HepG2 (cell line): Measurements from ENCODE around the gene TMC2. TPM values are rescaled to one million over a fixed set of nuclear protein-coding genes. Genes with fewer than 3 reads are reported as not detected.
A peak's percentile ranks its signal among the peaks of the same experiment; 100 is the strongest.

Experiments
- AFF4 ChIP-seq: sonication (generic); formaldehyde crosslinking; IDR thresholded peaks from 2 replicates; pipeline ENCODE4 v1.4.0; 2020; ENCODE audit warnings: missing genetic modification reagents
- ATF5 ChIP-seq: sonication (generic); formaldehyde crosslinking; IDR thresholded peaks from 2 replicates; pipeline ENCODE4 v1.4.0; 2020; ENCODE audit warnings: mild to moderate bottlenecking, low read depth, missing genetic modification reagents
- CCDC6 ChIP-seq: sonication (generic); formaldehyde crosslinking; IDR thresholded peaks from 2 replicates; pipeline ENCODE4 v1.8.1; 2022; ENCODE audit warnings: mild to moderate bottlenecking, missing genetic modification reagents, moderate library complexity
- EZH2 ChIP-seq: conservative IDR thresholded peaks from 2 replicates; pipeline ENCODE4 v1.6.1; 2012; ENCODE audit warnings: mild to moderate bottlenecking, low read depth, low read length, moderate library complexity
- KAT8 ChIP-seq: IDR thresholded peaks from 2 replicates; pipeline ENCODE4 v1.6.1; 2016; ENCODE audit warnings: missing genetic modification reagents, missing compliant biosample characterization
- LBX2 ChIP-seq: sonication (generic); formaldehyde crosslinking; IDR thresholded peaks from 2 replicates; pipeline ENCODE4 v1.5.0; 2020; ENCODE audit warnings: missing genetic modification reagents, mild to moderate bottlenecking, borderline replicate concordance
- MLLT10 ChIP-seq: sonication (generic); formaldehyde crosslinking; IDR thresholded peaks from 2 replicates; pipeline ENCODE4 v1.4.0; 2020; ENCODE audit warnings: missing genetic modification reagents
- PRDM4 ChIP-seq: sonication (generic); formaldehyde crosslinking; IDR thresholded peaks from 2 replicates; pipeline ENCODE4 v1.9.0; 2021; ENCODE audit warnings: missing genetic modification reagents, borderline replicate concordance
- RARA ChIP-seq: IDR thresholded peaks from 2 replicates; pipeline ENCODE4 v1.6.1; 2016; ENCODE audit warnings: missing genetic modification reagents, missing compliant biosample characterization
- RNF2 ChIP-seq: fragments of 450-650 bp; conservative IDR thresholded peaks from 2 replicates; pipeline ENCODE4 v1.6.1; 2016; ENCODE audit warnings: low read depth
- SIX1 ChIP-seq: sonication (generic); formaldehyde crosslinking; IDR thresholded peaks from 2 replicates; pipeline ENCODE4 v1.4.0; 2020; ENCODE audit warnings: missing genetic modification reagents, borderline replicate concordance
- SYNCRIP ChIP-seq: fragments of 200-400 bp; formaldehyde crosslinking; IDR thresholded peaks from 2 replicates; pipeline ENCODE4 v1.6.1; 2018; ENCODE audit warnings: mild to moderate bottlenecking, low read depth, low read length; ENCODE audit not compliant: insufficient read depth
- THAP11 ChIP-seq: IDR thresholded peaks from 2 replicates; pipeline ENCODE4 v1.6.1; 2016; ENCODE audit warnings: missing biosample characterization, missing genetic modification reagents
- THAP7 ChIP-seq: sonication (generic); formaldehyde crosslinking; IDR thresholded peaks from 2 replicates; pipeline ENCODE4 v1.8.1; 2023; ENCODE audit warnings: mild to moderate bottlenecking, missing genetic modification reagents
- ZNF180 ChIP-seq: sonication (generic); formaldehyde crosslinking; IDR thresholded peaks from 2 replicates; pipeline ENCODE4 v1.4.0; 2020; ENCODE audit warnings: low read depth, missing genetic modification reagents, borderline replicate concordance
- ZNF253 ChIP-seq: sonication (generic); formaldehyde crosslinking; IDR thresholded peaks from 2 replicates; pipeline ENCODE4 v1.8.0; 2022; ENCODE audit warnings: mild to moderate bottlenecking, missing genetic modification reagents, borderline replicate concordance
- ZZZ3 ChIP-seq: sonication (generic); formaldehyde crosslinking; IDR thresholded peaks from 2 replicates; pipeline ENCODE4 v1.4.0; 2020; ENCODE audit warnings: missing genetic modification reagents, mild to moderate bottlenecking, borderline replicate concordance
- polyA plus RNA-seq, 8 experiments: library from polyadenylated mRNA; depleted of rRNA in 3 of 8; stranded (reverse) in 7 of 8; unstranded in 1 of 8; fragments of >200 nt; fragmentation: Illumina TruSeq in 4 of 8; extraction: Trizol in 4 of 8; gene quantifications; 2 replicates each; pipeline versions ENCODE4 v1.2.1 to v1.2.3, GENCODE V29; 2011 to 2016; ENCODE audit warnings: low read depth in 4 of 8, missing spikeins in 1 of 8, mixed read lengths in 1 of 8; ENCODE audit not compliant: insufficient read depth in 1 of 8
- total RNA-seq, 5 experiments: library from RNA; depleted of rRNA; stranded (reverse); fragments of >200 nt; fragmentation: Illumina TruSeq; extraction: Trizol; gene quantifications; 2 replicates each; pipeline ENCODE4 v1.2.3, GENCODE V29; 2016; ENCODE audit warnings: low read depth in 1 of 5

The TMC2 gene
- total and polyA plus RNA-seq, 2 of the 13 experiments (the other 11 are each of a cell fraction or from before 2014, with no cell fraction given): not detected

GRCh38 chr20:2508631-2509467, 27.5 kb upstream of the TMC2 start, which contains the start of gene ZNF343 (continued):
- TF ChIP-seq RARA (CRISPR knock-in tag) (peak; percentile 24; the same call in 1 of the 2 replicates), AFF4 (CRISPR knock-in tag) (no peak), ZZZ3 (CRISPR knock-in tag) (peak; percentile 12; the same call in 1 of the 2 replicates), LBX2 (CRISPR knock-in tag) (peak; percentile 75; the same call in 1 of the 2 replicates), MLLT10 (no peak), RNF2 (peak; percentile 95), KAT8 (CRISPR knock-in tag) (peak; percentile 97), THAP11 (CRISPR knock-in tag) (peak; percentile 99), ZNF180 (peak; percentile 23; the same call in 1 of the 2 replicates), SYNCRIP (no peak), ZNF253 (0 out of 2 replicates have a peak, but pooled peaks have one; percentile 14), CCDC6 (CRISPR knock-in tag) (no peak), THAP7 (CRISPR knock-in tag) (peak; percentile 76; the same call in 1 of the 2 replicates), ATF5 (CRISPR knock-in tag) (no peak; the same call in 1 of the 2 replicates), EZH2 (no peak), SIX1 (CRISPR knock-in tag) (no peak), PRDM4 (peak; percentile 67; the same call in 1 of the 2 replicates)
